Testis (tissue), 3 donors: ENCODE measurements around the gene NELFA. TPM values are rescaled to one million over a fixed set of nuclear protein-coding genes. Genes with fewer than 3 reads are reported as not detected.
A peak's percentile ranks its signal among the peaks of the same experiment; 100 is the strongest.
"Not testable (repeated sequence)": the region's sequence is repeated elsewhere in the genome, so short reads cannot be mapped to it uniquely, and the experiment has no call there.

Experiments used
- DNase-seq: peaks from one replicate; pipeline ENCODE4 v3.0.0-alpha.2; 2019
- H3K27ac ChIP-seq, 2 donors: fragments of 200-600 bp; sonication (generic); one replicate each; pipeline ENCODE4 v1.5.1; 2019
- H3K27me3 ChIP-seq: fragments of 200-600 bp; sonication (generic); one replicate; pipeline ENCODE4 v1.5.1; 2019
- H3K36me3 ChIP-seq: fragments of 200-600 bp; sonication (generic); one replicate; pipeline ENCODE4 v1.5.1; 2017; ENCODE audit warnings: low read depth; ENCODE audit errors: missing control alignments
- H3K4me1 ChIP-seq: fragments of 200-600 bp; sonication (generic); one replicate; pipeline ENCODE4 v1.5.1; 2019
- H3K4me3 ChIP-seq, 2 donors: fragments of 200-600 bp; sonication (generic); one replicate each; pipeline ENCODE4 v1.5.1; 2017 to 2019
- H3K9me3 ChIP-seq: fragments of 200-600 bp; sonication (generic); one replicate; pipeline ENCODE4 v1.5.1; 2017
- POLR2A ChIP-seq: fragments of 450-650 bp; IDR thresholded peaks from one replicate; pipeline ENCODE4 v1.6.1; 2017; ENCODE audit warnings: antibody characterized with exemption, mild to moderate bottlenecking, moderate library complexity
- WGBS, 2 donors: methylation state at CpG; one replicate each; pipeline ENCODE4 v1.1.5; 2018; 5-methylcytosine and 5-hydroxymethylcytosine counted together
- intact Hi-C: fragments of 100-400 bp; cut with DNase I; formaldehyde crosslinking; loops from one replicate; pipeline ENCODE4 v1.15.1; 2023; ENCODE audit warnings: low total_unique reads
- polyA plus RNA-seq: library from polyadenylated mRNA; stranded (reverse); fragments of 350-450 nt; fragmentation: Illumina TruSeq; extraction: RNeasy Lipid Tissue Mini Kit (QIAGEN cat#74804); gene quantifications from one replicate; pipeline ENCODE4 v1.2.3, GENCODE V29; 2014; ENCODE audit warnings: low read depth, low replicate concordance; ENCODE audit not compliant: insufficient read depth
- total RNA-seq, 2 donors: library from RNA; depleted of rRNA; stranded (reverse); fragments of >200 nt; gene quantifications; one replicate each; pipeline ENCODE4 v1.2.3, GENCODE V29; 2016
- TF ChIP-seq, protein P1 (sequence below), 3 experiments: fragments of 450-650 bp in 2 of 3; fragments of 200-600 bp in 1 of 3; sonication (generic) in 1 of 3; IDR thresholded peaks; one replicate each; pipeline ENCODE4 v1.5.1; 2016 to 2019; ENCODE audit warnings: antibody characterized with exemption in 3 of 3, mild to moderate bottlenecking in 2 of 3, moderate library complexity in 1 of 3

Gene NELFA
- total and polyA plus RNA-seq, 3 donors from 2014 or later = 61.0 to 77.9 (median 72.5) TPM

DNA sequence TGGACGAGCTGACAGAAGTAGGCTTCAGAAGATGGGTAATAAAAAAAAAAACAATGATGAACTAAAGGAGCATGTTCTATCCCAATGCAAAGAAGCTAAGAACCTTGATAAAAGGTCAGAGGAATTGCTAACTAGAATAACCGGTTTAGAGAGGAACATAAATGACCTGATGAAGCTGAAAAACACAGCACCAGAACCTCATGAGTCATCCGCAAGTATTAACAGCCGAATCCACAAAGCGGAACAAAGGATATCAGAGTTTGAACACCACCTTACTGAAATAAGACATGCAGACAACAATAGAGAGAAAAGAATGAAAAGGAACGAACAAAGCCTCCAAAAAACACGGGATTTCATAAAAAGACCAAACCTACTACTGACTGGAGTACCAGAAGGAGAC lies 10.5 kb downstream of the NELFA start:
- Histone ChIP-seq H3K27me3 (no peaks in the 10 kb centered on the region), H3K9me3 (no peaks in the 10 kb centered on the region), H3K4me3 (no peak overlapping the region), H3K36me3 (no peaks in the 10 kb centered on the region), H3K27ac (no peak overlapping the region), H3K4me1 (no peaks in the 10 kb centered on the region)
- WGBS, 2 donors = 94 to 97% methylated on average over 7 of the region's 7 CpGs
- intact Hi-C loops = no loop called here
- no peak for DNase-seq
- TF ChIP-seq POLR2A = no peak
- TF ChIP-seq, protein P1, sequence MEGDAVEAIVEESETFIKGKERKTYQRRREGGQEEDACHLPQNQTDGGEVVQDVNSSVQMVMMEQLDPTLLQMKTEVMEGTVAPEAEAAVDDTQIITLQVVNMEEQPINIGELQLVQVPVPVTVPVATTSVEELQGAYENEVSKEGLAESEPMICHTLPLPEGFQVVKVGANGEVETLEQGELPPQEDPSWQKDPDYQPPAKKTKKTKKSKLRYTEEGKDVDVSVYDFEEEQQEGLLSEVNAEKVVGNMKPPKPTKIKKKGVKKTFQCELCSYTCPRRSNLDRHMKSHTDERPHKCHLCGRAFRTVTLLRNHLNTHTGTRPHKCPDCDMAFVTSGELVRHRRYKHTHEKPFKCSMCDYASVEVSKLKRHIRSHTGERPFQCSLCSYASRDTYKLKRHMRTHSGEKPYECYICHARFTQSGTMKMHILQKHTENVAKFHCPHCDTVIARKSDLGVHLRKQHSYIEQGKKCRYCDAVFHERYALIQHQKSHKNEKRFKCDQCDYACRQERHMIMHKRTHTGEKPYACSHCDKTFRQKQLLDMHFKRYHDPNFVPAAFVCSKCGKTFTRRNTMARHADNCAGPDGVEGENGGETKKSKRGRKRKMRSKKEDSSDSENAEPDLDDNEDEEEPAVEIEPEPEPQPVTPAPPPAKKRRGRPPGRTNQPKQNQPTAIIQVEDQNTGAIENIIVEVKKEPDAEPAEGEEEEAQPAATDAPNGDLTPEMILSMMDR (IDR thresholded peaks at IDR 0.05) = no peak

DNA sequence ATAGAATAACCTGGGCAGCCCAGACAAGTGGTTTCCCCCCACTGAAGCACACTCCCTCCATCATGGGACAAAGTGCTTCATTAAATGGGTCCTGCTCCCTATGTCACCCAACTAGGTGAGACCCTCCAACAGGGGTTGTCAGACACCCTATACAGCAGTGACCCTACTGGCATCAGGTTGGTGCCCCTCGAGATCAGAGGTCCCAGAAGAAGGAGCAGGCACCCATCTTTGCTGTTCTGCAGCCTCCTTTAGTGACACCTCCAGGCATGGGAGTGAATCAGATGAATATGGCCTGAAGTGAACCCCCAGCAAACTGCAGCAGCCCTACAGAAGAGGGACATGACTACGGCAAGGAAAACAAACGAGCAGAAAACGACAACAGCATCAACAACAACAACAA lies 11.1 kb downstream of the NELFA start:
- H3K27me3 ChIP-seq = no peaks in the 10 kb centered on the region
- H3K9me3 ChIP-seq = no peaks in the 10 kb centered on the region
- TF ChIP-seq, protein P1 (IDR thresholded peaks at IDR 0.05) = no peak
- TF ChIP-seq POLR2A = no peak
- no peak overlapping the region for H3K4me3 ChIP-seq
- WGBS, 2 donors = 92 to 97% methylated on average over 4 of the region's 4 CpGs
- H3K36me3 ChIP-seq = no peaks in the 10 kb centered on the region
- no peaks in the 10 kb centered on the region for H3K4me1 ChIP-seq
- intact Hi-C loops = no loop called here
- peak; percentile 3 for DNase-seq
- no peak overlapping the region for H3K27ac ChIP-seq

DNA sequence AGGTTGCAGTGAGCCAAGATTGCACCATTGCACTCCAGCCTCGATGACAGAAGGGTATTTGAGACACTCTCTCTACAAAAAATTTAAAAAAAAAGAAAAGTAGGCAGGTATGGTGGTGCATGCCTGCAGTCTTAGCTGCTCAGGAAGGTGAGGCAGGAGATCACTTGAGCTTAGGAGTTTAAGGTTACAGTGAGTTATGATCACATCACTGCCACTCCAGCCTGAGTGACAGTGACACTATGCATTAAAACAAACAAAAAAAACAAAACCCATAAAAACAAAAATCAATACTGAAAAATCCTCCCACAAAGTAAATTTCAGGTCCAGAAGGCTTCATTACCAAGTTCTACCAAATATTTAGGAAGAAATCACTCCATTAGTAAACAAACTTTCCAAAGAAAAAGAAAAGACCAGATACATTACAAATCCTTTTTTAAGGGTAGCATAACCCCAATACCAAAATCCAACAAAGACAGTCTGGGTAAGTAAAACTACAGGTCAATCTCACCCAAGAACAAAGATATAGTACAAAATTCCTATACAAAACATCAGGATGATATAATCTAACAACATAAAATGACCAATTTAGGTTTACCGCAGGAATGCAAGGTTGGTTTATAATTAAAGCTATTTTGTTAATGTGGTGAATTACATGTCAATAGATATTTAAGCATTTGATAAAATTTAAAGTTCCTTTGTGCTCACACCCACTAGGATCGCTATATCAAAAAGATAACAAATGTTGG lies 11.7 kb downstream of the NELFA start:
- WGBS, 2 donors = 84 to 88% methylated on average over 3 of the region's 3 CpGs
- TF ChIP-seq, protein P1 (IDR thresholded peaks at IDR 0.05) = no peak
- no peak for TF ChIP-seq POLR2A
- Histone ChIP-seq H3K27ac (no peak overlapping the region), H3K4me3 (no peak overlapping the region), H3K9me3 (no peaks in the 10 kb centered on the region), H3K4me1 (peaks cover 3% of the 10 kb centered on the region), H3K36me3 (no peaks in the 10 kb centered on the region), H3K27me3 (no peaks in the 10 kb centered on the region)
- intact Hi-C loops = no loop called here
- DNase-seq = peak; percentile 4

DNA sequence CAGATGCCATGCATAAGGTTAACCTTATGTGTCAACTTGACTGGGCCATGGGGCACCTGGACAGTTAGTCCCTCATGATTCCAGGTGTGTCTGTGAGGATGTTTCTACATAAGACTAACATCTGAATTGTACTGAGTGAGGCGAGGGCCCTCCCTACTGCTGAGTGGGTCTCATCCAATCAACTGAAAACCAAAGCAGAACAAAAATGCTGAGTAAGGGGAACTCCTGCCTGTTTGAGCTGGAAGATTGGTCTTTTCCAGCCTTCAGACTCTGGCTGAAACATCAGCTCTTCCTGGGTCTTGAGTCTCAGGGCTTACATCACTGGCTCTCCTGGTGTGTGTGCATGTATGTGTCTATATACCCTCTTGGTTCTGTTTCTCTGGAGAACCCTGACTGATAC lies 13.8 kb downstream of the NELFA start:
- Histone ChIP-seq H3K27me3 (no peaks in the 10 kb centered on the region), H3K27ac (no peak overlapping the region), H3K36me3 (no peaks in the 10 kb centered on the region), H3K4me3 (no peak overlapping the region), H3K9me3 (no peaks in the 10 kb centered on the region), H3K4me1 (peaks cover 4% of the 10 kb centered on the region)
- no peak for TF ChIP-seq POLR2A
- TF ChIP-seq, protein P1 (IDR thresholded peaks at IDR 0.05) = no peak
- intact Hi-C loops = no loop called here
- WGBS, 2 donors = 33 to 95% methylated on average over 1 of the region's 1 CpG
- DNase-seq = peak; percentile 7

DNA sequence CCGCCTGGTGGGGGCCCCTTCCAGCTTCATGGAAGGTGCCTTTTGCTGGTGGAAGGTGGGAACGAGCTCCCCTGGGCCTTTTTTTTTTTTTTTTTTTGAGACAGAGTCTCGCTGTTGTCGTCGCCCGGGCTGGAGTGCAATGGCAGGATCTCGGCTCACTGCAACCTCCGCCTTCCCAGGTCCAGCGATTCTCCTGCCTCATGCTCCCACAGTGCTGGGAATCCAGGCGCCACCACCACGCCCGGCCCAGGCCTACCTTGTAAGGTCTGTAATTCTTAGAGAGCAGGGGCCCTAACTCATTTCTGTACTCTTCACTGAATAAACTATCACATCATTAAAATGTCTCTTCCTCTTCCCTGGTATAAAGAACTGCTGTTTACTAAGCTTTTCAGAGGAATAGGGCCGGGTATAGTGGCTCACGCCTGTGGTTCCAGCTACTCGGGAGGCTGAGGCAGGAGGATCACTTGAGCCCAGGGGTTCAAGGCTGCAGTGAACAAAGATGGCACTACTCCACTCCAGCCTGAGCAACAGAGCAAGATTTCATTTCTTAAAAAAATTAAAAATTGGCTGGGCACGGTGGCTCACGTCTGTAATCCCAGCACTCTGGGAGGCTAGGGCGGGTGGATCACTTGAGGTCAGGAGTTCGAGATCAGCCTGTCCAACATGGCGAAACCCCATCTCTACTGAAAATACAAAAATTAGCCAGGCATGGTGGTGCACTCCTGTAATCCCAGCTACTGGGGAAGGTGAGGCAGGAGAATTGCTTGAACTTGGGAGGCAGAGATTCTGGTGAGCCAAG lies 14.9 kb downstream of the NELFA start:
- H3K27me3 ChIP-seq, H3K27ac ChIP-seq, H3K4me3 ChIP-seq, intact Hi-C loops, H3K4me1 ChIP-seq, H3K9me3 ChIP-seq, H3K36me3 ChIP-seq: not testable (repeated sequence)
- WGBS, 2 donors = 63 to 86% methylated on average over 20 of the region's 20 CpGs
- peak; percentile 6 for DNase-seq
